RKO (cell line): ENCODE results near the gene MIX23.

Source experiments
- DNase-seq: peaks from one replicate; pipeline ENCODE4 v3.0.0-alpha.2; 2016; ENCODE audit warnings: low spot score

MIX23 gene

DNA sequence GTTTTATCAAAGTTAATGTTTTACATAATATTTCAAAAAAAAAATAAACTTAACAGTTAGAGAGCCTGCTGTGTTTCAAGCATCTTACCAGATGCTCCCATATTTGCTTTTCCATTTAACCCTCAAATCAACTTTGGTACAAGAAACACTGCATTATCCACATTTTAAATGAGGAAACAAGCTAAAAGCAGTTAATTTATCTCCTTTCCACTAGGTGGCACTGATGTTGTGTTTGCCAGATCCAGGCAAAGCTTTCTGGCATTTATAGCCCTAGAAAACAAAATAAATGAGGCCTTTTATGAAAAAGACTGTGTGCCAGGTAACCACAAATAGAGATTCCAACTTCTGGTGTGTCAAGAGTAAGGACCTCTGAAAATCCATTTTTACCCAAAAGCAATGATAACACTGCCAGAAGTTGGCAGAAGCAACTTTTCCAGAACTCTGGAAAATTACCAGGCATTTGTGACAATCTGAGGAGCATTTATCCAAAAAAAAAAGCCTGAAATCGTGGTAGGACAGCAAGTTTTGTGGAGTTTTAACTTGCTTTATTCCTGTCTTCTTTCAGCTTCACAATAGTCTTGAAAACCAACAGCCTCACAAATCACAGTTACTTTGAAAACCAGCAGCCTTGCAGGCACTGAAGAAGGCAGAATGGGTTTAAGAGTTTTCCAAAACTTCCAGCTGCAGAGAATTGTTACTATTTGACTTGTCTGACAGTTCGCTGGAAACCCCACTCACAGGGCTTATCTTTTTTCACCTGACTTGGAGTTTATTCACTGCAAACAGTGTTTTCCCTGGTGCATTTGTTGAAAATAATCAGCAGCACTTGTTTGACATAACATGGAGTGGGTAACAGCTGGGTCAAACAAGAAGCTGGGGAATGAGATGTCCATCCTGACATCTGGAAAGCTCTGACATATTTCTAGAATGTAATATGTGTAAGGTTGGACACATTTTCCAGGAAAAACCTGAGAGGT, 10.1 kb upstream of the MIX23 start:
- DNase-seq: peak; percentile 74

DNA sequence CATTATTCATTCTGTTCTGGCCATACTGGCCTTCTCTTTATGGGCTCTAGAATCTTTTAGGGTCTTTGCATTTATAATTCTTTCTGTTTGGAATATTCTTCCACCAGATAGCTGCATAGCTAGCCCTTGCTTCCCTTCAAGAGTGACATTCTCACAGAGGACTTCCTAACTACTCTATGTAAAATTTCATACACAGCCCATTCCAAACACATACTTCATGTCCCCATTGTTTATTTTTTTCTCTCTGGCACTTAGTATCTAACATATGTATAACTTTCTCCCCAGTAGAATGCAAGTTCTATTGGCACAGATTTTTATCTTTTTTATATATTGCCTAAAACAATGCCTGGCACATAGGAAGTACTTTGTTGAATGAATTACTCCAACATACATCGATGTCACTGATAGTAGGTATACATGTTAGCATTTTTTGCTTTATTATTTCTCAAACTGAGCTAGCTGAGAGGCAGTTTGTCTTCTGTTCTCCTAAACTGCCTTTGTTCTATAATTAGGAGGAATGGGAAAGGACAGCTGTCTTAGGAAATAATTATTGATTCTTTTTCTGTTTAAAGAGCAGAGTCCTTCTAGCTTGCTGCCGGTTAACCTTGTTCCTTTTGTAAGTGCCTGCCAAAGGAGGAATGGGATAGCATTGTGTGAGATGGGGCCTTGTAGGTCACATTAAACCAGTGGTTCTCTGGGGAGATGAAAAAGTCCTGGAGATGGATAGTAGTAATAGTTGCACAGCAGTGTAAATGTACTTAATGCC, 8.8 kb upstream of the MIX23 start:
- no peak for DNase-seq

DNA sequence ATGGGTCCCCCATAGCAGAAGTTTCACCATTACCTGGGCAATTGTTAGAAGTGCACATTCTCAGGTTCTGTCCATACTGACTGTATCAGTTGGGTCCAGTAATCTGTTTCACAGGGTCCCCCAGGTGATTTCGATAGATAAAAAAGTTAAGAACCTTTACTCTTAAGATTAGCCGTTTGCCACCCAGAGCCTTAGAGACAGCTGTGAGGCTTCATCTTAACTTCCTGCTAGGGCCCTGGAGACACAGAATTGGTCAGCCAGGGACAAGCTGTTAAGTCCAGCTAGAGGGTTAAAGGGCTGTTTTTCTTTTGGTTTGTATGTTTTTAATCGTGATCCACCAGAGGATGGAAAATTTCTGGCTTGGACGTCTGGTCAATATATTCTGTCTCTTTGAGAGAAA, 7.6 kb upstream of the MIX23 start:
- no peak for DNase-seq

DNA sequence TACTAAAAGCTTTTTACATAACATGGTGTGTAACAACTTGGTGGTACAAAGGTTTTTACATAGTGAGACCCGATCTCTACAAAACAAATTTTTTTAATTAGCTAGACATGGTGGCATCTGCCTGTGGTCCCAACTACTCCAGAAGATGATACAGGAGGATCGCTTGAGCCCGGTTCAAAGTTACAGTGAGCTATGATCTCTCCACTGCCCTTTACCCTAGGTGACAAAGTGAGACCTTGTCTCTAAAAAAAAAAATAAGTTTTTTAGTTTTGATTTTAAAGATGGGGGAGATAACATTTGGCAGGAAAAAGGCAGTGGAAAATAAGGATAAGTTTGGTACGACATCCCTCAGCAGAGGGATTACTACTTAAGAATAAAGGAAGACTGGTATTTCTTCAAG, 6.9 kb upstream of the MIX23 start:
- no peak for DNase-seq

DNA sequence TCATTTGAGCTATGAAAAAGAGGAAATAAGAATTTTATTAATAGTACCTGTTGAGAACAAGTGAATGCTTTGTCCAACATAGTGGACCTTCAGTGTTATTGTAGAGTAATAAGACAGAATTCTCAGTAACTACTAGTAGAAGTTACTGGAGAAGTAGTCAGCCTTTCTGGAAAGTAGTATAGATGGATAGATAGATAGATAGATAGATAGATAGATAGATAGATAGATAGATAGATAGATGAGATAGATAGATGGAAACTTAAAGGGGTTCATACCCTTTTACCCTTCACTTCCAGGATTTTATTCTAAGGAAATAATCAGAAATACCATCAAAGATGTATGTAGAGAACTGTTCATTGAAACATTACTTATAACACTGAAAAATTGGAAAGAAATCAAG, 6.2 kb upstream of the MIX23 start:
- DNase-seq: no peak

DNA sequence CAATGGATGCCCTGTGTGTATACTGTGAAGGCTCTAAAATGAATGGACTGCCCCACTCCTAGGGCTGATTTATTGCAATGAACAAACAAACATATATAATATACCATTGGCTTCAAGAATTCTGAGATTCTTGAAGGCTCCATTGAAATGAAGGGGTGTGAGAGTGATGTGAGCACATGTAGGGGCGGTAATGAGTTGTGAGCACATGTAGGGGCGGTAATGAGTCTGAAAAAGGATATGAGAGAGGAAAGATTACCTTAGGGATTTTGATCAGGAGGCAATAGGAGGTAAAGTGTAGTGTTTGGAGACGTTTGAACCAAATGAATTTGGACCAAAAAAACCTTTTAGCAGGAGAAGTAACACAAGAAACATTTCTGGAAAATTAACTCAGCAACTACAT, 4.7 kb upstream of the MIX23 start:
- DNase-seq: no peak

DNA sequence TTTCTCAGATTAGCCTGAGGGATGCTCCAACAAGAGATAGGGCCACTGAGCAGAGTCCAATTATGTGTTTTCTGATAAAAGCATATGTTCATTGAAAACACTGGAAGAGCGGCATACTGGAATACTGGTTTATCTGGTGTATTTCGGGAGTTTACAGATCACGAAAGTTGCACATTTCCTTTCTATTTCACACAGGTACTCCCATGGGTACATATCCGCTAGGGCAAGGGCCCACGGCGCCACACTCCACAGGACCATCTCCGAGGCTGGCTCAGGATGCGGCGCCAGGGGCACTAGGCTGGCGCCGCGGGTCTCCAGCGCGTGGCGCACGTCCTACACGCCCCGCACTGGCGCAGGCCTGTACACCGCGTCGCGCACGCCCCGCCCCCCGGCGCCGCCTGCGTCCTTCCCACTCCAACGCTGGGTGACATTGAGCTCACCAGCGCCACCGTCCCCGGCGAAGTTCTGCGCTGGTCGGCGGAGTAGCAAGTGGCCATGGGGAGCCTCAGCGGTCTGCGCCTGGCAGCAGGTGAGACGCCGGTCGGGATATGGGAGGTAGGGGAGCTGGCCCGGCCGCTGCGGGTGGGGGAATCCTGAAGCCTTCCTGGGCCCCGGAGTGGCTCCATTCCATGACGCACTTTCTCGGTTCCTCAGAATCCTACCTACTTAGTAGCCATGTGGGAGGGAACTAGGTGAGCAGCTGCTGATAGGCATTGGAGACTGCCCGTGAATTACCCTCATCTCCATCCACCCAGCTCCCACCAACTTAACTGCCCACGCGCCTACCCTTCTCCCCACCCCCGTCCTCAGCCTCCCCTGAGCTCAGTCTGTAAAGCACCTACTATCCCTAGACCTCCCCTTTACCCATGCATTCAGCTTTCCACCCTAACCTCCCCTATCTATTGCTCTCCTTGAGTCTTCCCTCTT, 1.0 kb upstream of the MIX23 start, which contains the start of gene FAM162A:
Gene FAM162A (plus strand): TSS at position 412 of the 927 bp plus-strand sequence. CDS start 84 bp downstream, at position 496.
- DNase-seq: peak; percentile 94

DNA sequence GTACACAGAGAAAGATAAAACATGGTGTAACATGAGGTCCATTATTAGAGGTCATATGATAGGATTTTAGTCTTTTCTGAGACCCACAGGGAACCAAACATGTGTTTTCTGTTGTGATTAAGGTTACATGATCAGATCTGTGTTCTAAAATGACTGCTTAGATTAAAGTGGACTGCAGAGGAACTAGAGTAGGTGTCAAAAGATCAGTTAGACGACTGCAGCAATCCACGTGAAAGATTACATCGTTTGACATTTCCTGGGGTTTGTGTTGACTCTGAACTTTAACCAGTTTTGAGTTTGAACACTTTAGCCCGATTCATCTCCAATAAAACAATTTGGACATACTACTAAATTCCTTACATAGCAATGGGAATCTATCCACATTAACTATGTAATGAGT, 5.1 kb downstream of the MIX23 start:
- DNase-seq: no peak

DNA sequence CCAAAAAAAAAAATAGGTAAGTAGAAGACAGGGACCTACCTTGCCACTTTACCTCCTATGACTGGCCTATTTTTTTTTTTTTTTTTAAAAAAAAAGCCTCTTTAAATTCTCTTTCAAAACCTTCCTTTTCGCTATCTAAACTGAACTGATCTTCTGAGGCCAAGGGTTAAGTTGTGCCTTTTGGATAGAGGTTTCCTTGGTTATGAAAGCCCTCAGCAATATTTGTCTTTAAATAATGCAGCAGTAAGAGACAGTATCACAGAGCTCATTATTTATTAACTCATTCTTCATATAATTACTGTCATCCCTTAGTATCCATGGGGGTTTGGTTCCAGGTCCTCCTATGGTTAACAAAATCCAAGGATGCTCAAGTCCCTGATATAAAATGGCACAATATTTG, 9.0 kb downstream of the MIX23 start:
- DNase-seq: no peak

DNA sequence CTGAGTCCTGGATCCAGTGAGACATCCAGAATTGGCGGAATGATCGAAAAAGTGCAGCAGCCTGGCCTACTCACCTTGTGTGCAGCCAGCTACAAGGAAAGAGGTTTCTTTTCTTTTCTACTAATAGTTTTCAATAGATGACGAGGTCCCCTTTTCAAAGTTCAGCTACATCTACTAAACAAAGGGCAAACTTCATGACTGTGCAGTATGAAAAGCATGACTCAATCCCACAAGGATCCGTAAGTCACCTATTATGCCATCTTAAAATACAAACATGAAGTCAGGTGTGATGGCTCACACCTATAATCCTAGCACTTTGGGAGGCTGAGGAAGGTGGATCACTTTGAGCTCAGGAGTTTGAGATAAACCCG, 16.7 kb downstream of the MIX23 start:
- no peak for DNase-seq

DNA sequence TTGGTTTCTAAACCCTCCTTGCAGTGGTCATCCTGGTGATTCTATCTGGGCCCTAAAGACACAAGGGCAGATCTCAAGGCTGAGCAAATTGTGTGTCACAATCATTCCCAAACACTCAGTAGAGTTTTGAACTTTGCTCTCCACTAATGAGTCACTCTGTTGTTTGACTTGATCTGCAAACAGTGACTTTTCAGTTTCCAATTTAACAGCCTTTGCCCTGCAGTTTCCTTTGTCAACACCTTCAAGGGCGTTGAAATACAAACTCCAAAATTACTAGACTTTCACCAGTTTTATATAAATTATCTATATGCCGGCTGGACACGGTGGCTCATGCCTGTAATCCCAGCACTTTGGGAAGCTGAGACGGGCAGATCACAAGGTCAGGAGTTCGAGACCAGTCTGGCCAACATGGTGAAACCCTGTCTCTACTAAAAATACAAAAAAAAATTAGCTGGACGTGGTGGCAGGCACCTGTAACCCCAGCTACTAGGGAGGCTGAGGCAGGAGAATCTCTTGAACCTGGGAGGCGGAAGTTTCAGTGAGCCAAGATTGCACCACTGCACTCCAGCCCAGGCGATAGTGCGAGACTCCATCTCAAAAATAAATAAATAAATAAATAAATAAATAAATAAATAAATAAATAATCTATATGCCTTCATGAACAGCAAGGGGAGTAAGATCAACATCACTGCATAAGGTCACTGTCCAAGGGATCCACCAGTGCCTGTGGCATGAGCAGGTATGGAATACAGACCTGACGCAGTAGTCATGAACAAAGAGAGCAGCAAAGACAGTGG, 17.3 kb downstream of the MIX23 start:
- DNase-seq: peak; percentile 83

DNA sequence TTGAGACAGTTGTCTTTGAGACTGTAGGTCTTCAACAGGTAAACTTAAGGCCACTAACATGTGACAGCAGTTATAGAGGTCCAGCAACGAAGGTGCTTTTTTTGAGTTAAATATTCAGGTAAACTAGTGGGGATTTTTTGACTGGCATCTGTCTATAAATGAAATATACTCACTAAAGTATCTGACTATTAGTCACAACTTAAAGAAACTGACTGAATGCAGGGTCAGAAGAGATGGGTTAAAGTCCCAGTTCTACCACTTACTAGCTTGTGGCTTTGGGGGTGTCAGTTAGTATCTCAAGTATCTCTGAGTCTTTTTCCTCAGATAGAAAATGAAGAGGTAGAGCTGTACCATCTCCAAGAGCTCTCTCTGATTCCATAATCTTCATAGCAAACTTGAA, 18.0 kb downstream of the MIX23 start:
- no peak for DNase-seq

DNA sequence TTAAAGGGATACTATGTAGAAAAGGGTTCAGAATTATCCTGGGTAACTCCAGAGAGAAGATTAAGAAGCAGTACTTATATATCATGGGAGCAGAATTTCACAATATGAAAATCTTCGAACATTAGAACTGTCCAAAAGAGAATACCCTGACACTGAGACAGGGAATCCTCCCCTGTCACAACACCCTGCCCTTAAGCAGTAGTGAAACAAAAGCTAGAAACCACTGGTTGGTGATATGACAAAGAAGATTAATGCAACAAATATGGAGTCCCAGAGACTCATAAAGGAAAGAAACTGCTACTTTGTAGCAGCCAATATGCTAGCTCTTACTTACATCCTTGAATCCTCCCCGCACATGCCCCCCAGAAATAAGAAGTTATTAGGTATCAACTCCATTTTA, 18.5 kb downstream of the MIX23 start:
- no peak for DNase-seq

DNA sequence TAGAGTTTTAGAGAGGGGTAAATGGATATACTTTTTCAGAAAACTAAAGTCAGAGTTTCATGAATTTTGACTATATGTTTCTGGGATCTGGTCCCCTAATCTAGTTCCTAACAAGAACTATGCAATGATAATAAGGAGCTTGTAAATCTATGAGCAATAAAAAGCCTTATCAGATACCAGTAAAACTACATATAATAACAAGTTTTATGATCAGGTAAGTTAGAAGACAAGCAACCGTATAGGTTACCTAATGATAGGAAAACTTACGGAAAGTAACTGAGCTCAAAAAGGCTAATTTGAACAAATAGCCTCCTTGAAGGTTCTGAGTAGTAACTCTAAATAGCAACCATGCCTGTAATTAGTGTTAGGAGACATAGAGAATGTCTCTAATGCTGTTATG, 21.0 kb downstream of the MIX23 start:
- DNase-seq: no peak

DNA sequence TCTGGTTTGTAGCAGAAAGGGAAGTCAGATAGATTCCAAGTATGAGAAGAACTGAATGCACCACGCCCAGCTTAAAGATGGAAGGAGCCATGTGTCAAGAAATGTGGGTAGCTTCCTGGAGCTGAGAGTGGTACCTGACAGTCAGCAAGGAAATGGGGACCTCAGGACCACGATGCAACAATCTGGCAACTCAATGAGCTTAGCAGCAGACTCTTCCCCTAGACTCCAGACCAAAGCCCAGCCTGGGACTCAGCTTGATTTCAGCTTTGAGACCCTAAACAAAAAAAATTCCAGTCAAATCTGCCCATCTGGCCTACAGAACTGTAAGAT, 24.4 kb downstream of the MIX23 start:
- DNase-seq: no peak

DNA sequence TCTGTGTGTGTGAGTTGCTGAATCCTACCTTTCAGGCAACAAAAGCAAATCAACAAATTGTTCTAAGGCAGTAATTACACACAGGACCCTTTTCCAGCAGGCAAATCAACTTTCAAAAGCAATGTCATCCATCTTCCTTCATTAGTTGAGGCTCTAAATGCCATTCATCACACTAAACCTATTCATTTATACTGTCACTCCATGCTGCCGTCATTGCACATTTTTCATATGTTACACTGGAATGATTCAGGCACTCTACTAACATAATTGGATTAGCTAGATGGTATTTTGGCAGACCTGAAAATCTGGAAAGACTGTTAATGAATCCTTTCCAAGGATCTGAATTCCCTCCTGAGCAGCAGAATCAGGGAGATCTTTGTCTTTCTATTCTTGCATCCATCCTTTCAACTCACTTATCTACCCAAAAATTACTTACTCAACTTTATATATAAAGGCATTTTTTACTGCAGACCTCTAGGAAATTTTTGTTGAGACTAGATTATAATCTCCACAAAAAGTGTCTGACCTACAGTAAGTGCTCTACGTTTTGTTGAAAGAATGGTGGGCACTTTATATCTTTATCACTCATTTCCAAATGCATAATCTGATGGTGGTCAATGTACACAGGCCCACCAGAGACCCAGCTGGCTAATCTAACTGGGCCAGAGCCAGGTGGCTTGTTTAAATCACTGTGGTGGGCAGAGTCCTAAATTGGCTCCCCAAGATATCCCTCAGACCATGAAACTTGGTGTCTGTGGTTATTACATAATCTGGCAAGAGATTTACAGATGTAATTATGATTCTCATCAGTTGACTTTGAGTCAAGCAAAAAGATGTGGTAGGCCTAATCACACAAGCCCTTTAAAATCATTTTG, 25.0 kb downstream of the MIX23 start:
- DNase-seq: peak; percentile 34

DNA sequence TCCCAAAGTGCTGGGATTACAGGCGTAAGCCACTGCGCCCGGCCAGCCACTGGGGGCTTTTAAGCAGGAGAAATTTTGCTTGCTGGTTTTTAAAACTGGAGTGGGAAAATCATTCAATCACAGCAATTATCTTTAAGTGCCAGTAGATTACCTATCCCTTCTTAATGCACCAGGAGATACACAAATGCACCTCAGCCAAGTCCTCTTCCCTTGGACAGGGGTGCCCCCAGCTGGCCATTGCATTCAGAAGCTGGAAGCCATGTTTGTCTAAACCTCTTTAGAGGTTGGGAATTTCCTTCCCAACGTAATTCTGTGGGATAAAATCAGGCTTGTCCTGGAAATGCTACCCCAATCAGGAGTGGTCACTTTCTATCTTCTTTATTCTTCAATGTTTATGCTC, 26.6 kb downstream of the MIX23 start:
- DNase-seq: peak; percentile 9

DNA sequence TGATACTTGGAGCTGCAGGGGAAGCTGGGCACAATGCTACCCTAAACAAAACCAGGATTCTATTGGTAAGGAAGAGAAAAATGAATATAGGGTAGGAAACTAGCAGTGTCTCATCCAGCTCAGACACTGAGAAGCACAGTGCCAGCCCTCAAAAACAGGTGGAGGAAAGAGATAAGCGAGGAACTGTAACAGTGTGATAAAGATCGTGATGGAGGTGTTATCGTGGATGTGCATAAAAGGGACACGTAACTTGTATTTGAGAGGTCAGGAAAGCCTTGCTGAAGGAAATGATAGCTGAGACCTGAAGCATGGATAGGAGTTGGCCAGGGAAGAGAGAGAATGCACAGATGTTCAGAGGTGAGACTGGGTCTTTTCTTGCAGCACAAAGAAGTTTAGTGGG, 27.4 kb downstream of the MIX23 start:
- no peak for DNase-seq

DNA sequence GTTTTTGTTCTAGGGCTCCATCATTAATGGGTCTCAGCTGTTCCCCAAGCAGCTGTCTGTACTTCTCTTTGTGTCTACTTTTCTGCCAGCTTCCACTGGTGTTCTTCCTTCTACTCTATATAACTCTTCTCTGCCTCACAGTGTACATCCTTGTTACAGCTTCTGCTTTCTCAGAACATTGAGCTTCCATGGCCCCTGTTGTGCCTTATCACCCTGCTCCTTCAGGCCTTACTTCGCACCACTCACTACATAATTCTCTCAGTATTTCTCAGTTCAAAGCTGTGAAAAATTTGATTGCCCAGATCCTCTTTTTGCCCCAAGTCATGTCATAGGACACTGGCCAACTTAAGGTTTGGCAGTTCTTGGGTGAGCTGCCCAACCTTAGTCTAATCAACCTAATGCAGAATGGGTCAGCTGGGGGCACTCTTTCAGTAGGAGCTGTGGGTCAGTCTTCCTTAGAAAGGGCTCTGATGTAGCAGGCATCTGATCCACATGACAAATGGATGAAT, 29.1 kb downstream of the MIX23 start:
- no peak for DNase-seq

DNA sequence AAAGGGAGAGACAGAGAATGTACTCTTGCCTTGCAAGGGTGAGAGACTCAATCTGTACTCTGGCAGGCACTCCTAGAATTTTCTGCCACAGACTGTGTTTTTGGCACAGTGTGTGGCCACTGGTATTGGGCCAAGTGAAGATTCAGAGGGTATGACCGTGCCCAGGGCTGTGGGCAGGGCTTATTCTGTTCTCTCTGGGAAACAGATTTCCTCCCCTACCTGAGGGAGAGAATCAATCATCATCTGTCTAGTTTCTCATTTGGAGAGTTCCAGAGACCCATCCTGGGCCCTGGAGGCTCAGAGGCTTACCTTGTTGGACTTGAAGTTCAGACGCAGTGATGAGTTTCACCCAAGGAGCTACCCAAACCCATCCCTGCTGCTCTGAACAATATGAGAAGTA, 29.8 kb downstream of the MIX23 start:
- DNase-seq: no peak
